HG02759 (cell line): ENCODE measurements around the gene EIF4G1.

Source experiments
- ATAC-seq: cut with Tn5 transposase; IDR thresholded peaks from one replicate; pipeline ENCODE4 v1.9.1; 2021; ENCODE audit warnings: mild to moderate bottlenecking, moderate library complexity; ENCODE audit not compliant: unreplicated experiment

Gene EIF4G1

DNA sequence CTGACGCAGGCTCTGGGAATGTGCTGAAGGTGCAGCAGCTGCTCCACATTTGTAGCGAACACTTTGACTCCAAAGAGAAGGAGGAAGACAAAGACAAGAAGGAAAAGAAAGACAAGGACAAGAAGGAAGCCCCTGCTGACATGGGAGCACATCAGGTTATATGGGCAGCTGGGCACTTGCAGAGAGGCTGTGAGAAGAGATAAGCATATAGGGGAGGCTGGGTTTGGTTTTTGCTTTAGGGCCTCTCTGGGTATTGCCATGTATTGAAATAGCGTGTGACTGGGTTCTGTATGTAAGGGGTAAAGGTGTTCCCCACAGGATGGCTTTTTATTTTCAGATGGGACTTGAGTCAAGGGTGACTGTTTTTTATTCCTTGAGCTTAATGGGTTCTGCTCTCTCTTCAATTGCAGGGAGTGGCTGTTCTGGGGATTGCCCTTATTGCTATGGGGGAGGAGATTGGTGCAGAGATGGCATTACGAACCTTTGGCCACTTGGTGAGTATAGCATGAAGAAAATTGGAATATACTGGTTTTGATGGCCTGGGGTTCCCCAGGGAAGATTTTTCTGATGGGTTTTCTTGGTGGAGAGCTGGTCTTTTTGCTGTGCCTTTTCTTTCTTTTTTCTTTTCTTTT lies 7.9 kb upstream of the EIF4G1 start:
- ATAC-seq, result no peak

DNA sequence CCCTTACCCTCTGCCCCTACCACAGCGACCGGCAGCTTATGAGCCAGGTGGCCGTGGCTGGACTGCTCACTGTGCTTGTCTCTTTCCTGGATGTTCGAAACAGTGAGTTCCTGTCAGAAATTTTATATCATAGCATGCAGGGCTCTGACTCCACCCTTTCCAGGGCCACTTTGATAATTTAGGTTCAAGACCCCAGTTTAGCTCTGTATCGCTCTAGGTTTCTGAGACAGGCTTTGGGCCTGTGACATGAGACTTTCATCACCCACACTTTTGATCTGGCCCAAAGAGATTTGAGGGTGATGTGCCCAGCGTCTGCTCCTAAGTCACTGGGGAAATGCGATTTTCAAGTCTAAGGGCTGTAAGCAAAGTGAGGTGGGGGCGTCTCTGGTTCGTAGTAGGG lies 6.5 kb upstream of the EIF4G1 start:
- no peak for ATAC-seq

DNA sequence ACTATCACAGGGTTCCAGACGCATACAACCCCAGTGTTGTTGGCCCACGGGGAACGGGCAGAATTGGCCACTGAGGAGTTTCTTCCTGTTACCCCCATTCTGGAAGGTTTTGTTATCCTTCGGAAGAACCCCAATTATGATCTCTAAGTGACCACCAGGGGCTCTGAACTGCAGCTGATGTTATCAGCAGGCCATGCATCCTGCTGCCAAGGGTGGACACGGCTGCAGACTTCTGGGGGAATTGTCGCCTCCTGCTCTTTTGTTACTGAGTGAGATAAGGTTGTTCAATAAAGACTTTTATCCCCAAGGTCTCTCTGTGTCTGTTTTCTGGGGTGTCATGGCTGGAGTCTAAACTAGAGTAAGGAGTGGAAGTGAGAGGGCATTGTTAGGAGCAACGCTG lies 5.7 kb upstream of the EIF4G1 start:
- ATAC-seq, result no peak

DNA sequence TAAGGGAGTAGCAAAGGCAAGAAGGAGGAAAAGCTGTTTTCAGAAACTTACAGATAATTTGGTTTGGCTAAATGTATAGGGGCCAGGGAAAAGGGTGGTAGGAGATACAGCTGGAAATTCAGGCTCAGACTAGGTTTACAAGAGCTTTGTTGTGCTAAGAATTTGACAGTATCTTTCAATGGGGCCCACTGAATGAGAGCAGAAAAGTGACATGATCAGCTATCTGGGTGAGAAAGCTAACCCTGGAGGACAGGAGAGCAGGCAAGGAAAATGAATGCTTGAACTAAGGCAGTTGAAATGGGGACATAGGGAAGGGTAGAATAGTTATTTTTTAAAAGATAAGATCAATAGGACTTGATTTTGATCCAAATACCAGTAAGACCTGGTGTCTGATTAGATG lies 2.8 kb upstream of the EIF4G1 start:
- no peak for ATAC-seq

DNA sequence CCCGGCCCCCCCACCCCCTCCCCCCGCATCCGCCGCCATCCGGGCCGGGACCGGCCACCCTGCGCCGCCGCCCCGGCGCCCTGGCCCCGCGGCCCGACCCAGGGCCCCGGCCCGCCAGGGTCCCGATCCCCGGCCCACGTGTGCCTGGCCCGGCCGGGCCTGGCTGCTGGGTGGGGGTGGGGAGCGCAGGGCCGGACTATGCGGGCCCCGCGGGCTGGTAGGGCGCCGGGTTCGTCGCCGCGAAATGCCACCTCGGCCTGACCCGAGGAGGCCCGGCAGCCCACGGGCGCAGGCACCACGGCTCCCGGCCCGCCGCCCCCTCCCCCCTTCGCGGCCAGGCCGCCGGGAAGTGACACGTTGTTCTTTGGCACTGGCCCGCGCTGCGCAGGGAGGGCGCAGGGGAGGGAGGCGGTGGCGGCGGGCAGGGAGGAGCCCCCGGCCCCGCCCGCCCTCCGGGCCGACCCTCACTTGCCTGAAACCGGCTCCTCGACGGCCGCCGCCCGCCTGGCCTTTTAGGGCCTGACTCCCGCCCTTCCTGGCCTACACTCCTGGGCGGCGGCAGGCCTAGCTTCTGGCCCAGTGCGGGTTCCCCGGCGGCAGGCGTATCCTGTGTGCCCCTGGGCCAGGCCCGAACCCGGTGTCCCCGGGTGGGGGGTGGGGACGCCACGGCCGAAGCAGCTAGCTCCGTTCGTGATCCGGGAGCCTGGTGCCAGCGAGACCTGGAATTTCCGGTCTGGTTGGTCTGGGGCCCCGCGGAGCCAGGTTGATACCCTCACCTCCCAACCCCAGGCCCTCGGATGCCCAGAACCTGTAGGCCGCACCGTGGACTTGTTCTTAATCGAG lies 515 bp downstream of the EIF4G1 start:
- peak; percentile 70 for ATAC-seq

DNA sequence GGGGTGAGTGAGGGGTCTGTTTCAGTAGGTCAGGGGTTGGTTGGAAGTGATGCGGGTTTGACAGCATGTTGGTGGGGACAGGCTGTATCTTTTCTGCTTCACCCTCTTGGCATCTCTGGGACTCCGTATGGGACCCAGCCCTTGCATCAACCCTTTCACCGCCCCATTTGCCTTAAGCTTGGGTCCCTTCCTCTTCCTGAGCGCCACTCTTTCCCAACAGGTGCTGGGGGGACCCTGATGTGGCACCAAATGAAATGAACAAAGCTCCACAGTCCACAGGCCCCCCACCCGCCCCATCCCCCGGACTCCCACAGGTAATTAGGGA lies 1.1 kb downstream of the EIF4G1 start:
- no peak for ATAC-seq

DNA sequence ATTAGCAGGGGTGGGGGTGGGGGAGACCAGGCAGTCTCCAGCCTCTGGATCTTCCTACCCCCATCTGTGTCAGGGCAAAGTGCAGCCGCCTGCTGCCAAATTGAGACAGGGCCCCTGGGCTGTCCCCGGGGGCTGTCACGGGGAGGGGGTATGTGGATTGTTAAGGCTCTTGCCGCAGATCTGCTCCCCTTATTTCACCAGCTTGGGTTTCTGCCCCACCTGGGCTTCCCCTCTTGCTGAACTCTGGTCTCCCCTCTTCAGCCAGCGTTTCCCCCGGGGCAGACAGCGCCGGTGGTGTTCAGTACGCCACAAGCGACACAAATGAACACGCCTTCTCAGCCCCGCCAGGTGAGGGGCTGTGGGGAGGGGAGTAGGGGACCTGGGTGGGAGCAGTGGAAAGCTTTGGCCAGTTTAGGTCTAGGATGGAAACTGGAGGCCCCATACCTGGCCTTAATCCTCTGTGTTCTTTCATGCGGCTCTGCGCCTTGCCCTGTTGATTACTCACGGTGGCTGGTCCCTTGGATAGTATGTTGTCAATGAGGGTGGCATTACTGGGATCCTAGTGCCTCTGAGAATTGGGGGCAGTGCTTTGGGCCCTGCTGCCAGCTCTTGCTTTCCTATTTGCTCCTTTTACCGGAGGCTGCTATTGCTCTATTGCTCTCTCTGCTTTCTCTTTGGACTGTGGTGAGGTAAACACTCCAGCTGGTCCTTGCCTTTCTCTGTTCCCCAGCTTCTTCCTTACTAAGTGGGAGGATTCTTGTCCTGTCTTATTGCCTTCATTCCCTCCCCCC lies 1.7 kb downstream of the EIF4G1 start:
- no peak for ATAC-seq

DNA sequence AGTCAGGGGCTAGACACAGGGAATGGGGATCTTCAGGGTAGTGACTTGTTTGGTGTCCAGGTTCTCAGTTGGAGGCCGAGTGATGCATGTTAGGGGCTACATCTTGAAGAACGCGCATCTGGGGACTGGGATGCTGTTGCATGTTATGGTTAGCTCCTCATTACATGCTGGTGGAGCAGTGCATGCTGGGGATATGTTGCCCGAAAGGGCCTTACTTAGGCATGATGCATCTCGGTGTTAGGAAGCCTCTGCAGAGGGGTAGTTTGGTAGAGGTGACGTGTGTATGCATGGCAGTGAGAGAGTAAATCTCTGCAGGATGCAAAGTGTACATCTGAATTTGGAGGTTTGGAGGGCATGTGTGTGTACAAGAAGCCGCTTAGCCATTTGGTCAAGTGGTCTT lies 2.4 kb downstream of the EIF4G1 start:
- no peak for ATAC-seq

DNA sequence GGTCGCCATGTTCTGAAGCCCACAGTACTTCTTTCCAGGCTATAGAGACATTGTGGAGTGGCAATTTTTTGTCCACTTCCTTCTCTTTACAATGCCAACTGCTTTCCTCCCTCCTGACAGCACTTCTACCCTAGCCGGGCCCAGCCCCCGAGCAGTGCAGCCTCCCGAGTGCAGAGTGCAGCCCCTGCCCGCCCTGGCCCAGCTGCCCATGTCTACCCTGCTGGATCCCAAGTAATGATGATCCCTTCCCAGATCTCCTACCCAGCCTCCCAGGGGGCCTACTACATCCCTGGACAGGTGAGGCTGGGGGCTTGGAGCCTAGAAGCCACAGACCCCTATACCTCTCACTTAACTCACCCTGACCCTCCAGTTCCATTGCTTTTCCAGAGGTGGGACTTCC lies 2.8 kb downstream of the EIF4G1 start:
- ATAC-seq, result no peak

DNA sequence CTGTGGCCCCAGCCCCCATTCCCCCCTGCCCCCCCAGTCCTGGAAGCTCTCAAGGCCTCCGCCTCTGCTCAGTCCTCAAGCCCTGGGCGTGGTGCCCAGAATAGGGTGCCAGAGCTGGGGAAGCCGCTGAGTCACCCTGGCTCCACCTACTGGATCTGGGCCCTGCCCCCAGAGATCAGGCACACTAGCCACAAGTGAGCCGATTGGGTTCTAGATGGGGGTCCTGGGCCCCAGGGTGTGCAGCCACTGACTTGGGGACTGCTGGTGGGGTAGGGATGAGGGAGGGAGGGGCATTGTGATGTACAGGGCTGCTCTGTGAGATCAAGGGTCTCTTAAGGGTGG lies 5.7 kb downstream of the EIF4G1 start:
- no peak for ATAC-seq

DNA sequence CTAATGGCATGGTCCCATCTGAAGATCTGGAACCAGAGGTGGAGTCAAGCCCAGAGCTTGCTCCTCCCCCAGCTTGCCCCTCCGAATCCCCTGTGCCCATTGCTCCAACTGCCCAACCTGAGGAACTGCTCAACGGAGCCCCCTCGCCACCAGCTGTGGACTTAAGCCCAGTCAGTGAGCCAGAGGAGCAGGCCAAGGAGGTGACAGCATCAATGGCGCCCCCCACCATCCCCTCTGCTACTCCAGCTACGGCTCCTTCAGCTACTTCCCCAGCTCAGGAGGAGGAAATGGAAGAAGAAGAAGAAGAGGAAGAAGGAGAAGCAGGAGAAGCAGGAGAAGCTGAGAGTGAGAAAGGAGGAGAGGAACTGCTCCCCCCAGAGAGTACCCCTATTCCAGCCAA lies 7.3 kb downstream of the EIF4G1 start:
- no peak for ATAC-seq

DNA sequence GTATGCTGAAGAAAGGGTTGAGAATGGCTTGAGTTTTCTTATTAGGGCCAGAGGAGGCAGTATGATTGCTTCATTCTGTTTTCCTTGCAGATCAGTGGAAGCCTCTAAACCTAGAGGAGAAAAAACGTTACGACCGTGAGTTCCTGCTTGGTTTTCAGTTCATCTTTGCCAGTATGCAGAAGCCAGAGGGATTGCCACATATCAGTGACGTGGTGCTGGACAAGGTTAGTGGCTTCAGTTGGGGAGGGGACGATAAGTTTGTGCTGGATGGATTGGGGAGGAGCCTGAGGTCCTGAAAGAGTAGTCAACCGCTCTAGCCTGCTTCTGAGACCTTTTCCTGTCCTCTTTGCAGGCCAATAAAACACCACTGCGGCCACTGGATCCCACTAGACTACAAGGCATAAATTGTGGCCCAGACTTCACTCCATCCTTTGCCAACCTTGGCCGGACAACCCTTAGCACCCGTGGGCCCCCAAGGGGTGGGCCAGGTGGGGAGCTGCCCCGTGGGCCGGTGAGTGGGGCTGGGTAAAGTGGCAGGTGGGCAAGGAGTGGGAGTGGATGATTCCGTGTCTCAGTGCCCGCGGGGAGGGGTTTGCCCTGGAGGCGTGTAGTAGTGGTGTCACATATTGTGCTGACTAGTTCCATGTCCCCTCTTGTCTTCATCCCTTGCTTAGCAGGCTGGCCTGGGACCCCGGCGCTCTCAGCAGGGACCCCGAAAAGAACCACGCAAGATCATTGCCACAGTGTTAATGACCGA lies 8.5 kb downstream of the EIF4G1 start:
- ATAC-seq, result no peak

DNA sequence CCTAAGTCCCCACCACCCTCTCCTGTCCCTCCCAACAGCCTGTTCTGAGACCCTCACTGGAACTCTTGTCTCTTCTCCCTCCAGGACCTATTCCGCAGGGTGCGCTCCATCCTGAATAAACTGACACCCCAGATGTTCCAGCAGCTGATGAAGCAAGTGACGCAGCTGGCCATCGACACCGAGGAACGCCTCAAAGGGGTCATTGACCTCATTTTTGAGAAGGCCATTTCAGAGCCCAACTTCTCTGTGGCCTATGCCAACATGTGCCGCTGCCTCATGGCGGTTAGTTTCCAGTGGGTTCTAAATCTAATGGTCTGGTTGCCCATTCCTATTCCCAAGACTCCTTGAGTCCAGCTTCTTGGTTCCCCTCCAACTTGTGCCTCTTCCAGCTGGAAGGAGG lies 9.3 kb downstream of the EIF4G1 start:
- ATAC-seq, result no peak

DNA sequence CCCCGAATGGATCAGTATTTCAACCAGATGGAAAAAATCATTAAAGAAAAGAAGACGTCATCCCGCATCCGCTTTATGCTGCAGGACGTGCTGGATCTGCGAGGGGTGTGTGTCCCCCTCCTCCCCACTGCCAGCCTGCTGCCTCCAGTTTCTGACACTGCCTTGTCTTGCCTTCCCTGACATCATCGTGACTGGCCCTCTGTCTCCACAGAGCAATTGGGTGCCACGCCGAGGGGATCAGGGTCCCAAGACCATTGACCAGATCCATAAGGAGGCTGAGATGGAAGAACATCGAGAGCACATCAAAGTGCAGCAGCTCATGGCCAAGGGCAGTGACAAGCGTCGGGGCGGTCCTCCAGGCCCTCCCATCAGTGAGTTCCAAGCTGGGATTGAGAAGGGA lies 10.9 kb downstream of the EIF4G1 start:
- no peak for ATAC-seq

DNA sequence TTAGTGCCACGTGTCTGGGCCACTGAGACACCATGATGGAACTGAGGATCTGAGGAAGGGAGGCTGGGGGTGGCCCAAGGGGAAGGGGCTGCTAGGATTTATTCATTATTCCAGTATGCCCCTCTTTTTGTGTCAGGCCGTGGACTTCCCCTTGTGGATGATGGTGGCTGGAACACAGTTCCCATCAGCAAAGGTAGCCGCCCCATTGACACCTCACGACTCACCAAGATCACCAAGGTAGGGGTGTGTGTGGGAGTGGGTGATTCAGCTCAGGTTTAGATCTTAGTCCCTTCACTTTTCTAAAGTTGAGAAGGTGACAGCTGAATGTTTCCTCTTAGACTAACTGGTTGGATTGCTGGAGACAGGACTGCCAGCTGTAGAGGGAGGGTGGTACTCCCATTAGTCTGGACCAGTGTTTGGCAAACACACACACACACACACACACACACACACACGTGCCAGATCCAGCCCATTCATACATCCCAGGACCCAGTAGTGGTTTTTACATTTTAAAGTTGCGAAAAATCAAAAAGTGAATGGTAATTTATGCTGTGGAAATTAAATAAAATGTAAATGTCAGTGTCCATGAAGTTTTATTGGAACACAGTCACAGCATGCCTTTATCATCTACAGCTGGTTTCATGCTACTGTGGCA lies 11.4 kb downstream of the EIF4G1 start:
- no peak for ATAC-seq

DNA sequence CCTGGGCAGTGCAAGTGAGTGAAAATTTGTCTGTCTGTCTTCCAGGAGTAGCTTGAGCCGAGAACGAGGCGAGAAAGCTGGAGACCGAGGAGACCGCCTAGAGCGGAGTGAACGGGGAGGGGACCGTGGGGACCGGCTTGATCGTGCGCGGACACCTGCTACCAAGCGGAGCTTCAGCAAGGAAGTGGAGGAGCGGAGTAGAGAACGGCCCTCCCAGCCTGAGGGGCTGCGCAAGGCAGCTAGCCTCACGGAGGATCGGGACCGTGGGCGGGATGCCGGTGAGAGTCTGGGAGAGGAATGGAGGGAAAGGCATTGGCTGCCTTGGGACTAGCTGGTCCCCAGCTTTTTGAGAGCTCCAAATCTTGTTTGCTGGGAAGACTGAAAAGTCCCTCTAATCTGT lies 12.8 kb downstream of the EIF4G1 start:
- no peak for ATAC-seq

DNA sequence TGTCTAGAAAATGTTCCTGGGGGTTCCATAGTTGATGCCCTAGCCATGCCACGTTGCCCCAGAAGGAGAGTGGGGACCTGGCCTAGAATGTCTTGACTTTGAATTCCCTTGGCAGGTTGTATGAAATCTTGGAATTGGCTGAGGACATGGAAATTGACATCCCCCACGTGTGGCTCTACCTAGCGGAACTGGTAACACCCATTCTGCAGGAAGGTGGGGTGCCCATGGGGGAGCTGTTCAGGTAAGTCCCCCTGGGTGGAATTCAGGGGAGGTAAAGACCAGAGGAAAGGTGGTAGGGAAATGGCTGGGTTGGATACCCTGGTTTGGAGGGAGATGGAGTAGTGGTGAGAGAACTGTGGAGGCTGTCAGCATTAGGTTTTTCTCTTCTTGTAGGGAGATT lies 14.1 kb downstream of the EIF4G1 start:
- no peak for ATAC-seq

DNA sequence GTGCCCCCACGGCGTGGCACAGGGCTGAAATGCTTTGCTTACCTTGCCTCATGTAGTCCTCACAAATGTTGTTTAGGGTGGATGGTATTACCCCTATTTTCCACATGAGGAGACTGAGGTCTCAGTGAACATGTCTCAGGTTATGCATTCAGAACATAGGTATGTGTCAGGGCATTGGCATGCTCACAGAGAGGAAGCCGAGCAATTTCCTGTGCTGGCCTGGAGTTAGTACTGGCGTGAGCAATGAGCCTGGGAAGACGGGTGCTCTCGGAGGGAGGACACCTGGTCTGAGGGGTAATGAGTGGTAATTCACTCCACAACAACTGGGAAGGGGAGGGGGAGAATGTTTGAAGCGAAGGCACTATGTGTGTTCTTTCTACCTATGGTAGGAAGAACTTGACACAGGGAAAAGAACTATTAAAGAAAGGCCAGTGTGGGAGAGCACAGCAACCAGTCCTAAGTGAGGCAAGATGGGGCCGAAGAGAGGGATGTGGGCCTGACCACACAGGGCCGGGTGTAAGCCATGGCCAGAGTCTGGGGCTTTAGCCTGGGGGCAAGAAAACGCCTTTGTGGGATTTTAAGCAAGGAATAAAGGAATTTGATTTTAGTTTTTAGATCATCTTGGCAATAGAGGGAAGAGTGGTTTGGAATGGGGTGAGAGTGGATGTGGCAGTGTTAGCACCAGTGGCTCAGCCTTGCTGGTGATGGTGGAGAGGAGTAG lies 18.1 kb downstream of the EIF4G1 start:
- ATAC-seq, result no peak

DNA sequence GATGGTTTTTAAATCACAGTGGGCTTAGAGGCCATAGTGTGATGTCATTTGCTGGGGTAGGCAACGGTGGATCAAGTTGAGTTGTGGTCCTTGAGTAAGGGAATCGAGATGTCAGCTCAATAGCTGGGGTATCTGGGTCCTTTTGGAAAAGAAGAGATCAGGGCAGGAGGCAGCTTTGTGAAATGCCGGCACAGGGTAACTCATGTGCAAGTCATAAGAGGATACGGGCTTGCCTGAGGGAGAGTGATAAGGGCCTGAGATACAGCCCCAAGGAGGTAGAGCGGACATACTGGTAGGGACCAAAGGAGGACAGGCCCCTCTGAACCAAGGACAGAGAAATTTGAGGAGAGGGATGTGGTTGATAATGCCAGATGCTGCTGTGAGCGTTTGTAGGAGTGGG lies 18.8 kb downstream of the EIF4G1 start:
- no peak for ATAC-seq

DNA sequence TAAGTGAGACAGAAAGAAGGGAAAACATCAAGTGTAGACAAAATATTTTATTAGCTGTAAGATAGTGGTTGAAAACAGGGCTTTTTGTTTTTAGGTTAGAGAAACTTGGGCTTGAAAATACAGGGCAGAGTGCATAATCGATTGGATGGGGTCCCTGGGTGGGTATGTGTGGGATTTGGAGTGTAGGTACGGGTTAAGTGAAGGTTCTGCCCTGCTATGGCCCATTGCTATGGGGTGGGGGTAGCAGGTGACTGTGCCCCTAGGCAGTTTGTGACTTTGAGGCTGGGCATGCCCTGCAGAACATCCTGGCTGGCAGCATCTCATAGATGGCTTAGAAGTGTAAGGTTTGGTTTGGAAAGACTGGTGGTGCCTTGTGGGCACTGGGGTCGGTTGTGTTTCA lies 19.3 kb downstream of the EIF4G1 start:
- ATAC-seq, result no peak
